HG02970 (cell line): Measurements from ENCODE around the gene PBX4.
"Not testable (repeated sequence)": the region's sequence is repeated elsewhere in the genome, so short reads cannot be mapped to it uniquely, and the experiment has no call there.

Experiments used
- ATAC-seq: cut with Tn5 transposase; IDR thresholded peaks from one replicate; pipeline ENCODE4 v1.9.1; 2021; ENCODE audit warnings: mild to moderate bottlenecking, moderate library complexity, moderate number of reproducible peaks; ENCODE audit not compliant: unreplicated experiment, low FRiP score

PBX4 gene

DNA sequence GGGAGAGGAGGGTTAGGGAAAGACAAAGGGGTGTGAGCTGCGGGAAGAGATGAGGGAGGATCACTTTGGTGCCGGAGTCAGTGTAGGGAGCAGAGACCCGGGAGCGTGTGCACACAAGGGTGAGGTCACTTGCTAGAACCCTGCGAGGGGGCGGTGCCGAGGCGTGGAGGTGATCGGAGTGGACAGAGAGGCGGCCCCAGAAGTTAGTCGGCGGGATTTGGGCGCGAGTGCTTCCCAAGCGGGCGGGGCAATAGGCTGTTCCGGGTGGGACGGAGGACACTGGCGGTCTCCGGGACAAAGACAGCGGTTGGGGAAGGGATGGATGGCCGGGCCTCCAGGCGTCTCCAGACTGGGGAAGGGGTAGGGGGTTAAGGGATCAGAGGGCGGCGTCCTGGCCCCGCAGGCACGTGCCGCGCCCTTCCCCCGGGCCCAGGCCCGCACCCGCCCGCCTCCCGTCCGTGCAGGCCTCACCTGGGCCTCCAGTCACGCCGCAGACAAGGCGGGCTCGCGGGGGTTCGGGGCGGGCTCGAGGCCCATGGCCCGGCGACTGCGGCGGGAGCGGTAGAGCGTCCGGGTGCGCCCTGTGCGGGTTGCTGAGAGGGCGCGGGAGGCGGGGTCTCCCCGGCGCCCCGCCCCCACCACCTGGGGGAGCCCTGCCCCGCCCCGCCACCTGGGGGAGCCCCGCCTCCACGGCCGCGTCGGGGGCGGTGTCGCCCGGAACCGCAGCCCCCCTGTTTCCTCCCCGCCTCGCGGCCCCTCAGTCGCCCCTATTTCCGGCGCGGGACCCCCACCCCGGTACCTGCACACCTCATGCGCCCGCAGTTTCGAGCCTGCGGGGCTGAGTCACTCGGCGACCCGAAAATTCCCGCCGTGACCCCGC lies 9.4 kb upstream of the PBX4 start, which contains the start of gene LPAR2:
LPAR2 (minus strand) TSS at position 600 of the 880 bp plus-strand sequence. CDS start 945 bp downstream, outside the sequence.
- no peak for ATAC-seq

- ATAC-seq = no peak
Observed at GRCh38 chr19:19626516-19627472, 8.3 kb upstream of the PBX4 start.

- no peak for ATAC-seq
Observed at GRCh38 chr19:19624032-19624570, 5.6 kb upstream of the PBX4 start.

DNA sequence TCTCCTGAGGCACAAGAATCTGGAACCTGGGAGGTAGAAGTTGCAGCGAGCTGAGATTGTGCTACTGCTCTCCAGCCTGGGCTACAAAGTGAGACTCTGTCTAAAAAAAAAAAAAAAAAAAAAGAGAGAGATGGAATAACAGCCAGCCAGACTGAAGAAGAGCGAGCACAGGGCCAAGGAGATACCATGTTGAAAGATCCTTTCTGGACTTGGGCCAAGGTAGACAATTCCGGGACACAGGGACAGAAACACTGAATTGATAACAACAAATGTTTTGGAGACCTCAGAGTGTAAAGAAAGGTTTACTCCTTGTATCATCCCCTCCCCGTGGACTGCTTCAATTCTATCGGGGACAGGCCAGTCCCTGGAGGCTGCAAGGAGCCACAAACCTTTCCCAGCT lies 4.9 kb upstream of the PBX4 start:
- no peak for ATAC-seq

- ATAC-seq = no peak
Observed at GRCh38 chr19:19619849-19620210, 1.3 kb upstream of the PBX4 start.

GRCh38 chr19:19619181-19619848 lies 828 bp upstream of the PBX4 start:
- no peak for ATAC-seq

DNA sequence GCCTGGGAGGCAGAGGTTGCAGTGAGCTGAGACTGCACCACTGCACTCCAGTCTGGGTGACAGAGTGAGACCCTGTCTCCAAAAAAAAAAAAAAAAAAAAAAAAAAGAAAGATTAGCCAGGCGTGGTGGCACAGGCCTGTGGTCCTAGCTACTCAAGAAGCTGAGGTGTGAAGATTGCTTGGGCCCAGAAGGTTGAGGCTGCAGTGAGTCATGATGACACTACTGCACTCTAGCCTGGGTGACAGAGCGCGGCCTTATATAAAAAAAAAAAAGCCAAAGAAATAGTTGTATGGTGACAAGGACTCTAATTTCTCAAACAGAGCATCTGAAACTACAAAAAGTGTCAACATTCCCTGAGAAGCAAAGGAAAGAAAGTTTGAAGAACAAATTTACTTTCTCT lies 3.4 kb downstream of the PBX4 start:
- no peak for ATAC-seq

- no peak for ATAC-seq
Observed at GRCh38 chr19:19613506-19613905, 5.0 kb downstream of the PBX4 start.

DNA sequence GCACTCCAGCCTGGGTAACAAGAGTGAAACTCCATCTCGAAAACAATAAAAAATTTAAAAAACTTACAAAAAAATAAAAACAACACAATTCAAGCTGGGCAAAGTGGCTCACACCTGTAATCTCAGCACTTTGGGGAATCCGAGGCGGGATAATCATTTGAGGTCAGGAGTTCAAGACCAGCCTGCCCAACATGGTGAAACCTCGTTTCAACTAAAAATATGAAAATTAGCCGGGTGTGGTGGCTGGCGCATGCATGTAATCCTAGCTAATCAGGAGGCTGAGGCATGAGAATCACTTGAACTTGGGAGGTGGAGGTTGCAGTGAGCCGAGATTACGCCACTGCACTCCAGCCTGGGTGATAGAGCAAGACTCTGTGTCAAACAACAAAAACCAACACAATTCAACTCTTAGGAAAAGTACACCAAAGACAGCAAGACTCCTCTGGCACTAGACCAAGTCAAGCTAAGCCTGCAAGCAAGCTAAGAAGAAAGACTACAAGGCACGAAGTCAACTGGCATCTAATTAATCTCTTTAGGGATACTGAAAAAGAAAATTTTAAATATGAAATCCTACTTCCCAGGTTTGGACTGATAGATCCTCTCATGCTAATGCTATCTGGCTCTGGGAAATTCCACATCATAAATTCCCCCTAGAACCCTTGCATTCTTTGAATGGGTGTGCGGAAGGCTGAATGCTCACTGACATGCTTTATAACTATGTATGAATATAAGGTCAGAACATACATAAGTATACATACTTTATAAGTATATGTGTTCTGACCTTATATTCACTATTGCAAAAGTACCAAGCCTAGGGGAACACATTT lies 7.9 kb downstream of the PBX4 start:
- no peak for ATAC-seq

DNA sequence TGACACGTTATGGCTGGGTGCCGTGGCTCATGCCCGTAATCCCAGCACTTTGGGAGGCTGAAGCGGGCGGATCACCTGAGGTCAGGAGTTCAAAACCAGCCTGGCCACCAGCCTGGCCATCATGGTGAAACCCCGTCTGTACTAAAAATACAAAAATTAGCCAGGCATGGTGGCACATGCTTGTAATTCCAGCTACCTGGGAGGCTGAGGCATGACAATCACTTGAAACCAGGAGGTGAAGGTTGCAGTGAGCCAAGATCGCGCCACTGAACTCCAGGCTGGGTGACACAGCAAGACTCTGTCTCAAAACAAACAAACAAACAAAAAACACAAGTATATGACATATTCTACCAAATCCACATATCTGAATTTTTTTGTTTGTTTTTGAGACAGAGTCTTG lies 11.8 kb downstream of the PBX4 start:
- ATAC-seq = not testable (repeated sequence)

DNA sequence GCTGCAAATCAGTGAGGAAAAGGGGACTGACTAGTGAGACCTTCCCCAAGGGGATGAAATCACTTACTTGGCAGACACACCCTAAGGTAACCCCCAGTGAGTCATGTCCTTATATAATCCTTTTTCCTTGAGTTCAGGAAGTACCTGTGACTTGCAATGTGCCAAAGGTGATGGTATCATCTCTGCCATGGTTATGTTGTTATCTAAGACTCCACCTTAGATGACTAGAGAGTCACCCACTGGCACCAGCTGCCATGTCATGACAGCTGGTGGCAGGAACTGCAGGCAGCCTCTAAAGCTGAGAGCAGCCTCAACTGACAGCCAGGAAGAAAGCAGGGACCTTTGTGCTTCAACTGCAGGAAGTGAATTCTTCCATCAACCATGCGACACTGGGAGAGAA lies 12.5 kb downstream of the PBX4 start:
- no peak for ATAC-seq

DNA sequence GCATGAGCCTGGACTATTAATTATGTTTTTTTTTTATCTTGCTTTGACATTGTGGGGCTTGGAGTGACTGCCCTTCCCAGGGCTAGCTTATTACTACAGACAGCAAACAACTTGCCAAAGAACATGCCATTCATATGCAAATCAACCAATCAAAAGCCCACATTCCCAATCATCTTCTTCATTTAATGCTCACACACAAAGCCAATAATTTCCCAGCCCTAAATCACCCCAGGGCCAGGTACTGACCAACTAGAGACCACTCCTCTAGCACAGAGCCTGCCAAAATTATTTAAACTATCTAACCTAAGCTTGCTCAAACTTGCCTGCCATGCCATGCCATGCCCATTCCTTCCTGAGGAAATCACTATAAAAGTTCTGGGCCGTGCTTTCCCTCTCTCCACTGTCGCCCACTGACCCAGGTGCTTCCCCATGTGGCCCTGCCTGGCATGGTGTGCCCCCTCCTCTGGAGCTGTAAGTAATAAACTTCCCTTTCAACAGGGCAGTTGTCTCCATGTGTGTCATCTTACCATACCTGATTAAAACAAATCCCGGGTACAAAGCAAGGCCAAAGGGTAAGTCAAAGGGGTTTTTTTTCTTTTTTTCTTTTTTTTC lies 15.7 kb downstream of the PBX4 start:
- no peak for ATAC-seq

- ATAC-seq = no peak
Observed at GRCh38 chr19:19602136-19602712, 16.3 kb downstream of the PBX4 start.

GRCh38 chr19:19600793-19601330 lies 17.6 kb downstream of the PBX4 start:
- no peak for ATAC-seq

- ATAC-seq = not testable (repeated sequence)
Observed at GRCh38 chr19:19598728-19599451, 19.6 kb downstream of the PBX4 start.

DNA sequence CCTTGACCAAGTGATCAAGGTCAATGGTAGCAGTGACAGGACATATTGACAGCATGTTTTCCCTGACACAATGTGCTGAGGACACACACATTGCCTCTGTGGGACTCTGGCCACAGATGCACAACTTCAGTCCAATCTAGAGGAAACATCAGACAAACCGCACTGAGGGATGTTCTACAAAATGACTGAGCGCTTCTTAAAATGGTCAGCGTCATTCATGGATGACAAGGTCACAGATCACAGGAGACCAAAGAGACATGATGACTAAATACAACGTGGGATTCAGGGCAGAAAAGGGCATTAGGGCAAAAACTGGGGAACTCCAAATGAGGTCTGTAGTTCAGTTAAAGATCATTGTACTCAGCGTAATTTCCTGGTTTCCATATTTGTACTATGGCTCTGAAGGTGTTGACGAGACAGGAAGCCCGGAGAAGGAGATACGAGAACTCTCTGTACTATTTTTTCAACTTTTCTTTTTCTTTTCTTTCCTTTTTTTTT lies 20.6 kb downstream of the PBX4 start:
- ATAC-seq = peak; percentile 57

DNA sequence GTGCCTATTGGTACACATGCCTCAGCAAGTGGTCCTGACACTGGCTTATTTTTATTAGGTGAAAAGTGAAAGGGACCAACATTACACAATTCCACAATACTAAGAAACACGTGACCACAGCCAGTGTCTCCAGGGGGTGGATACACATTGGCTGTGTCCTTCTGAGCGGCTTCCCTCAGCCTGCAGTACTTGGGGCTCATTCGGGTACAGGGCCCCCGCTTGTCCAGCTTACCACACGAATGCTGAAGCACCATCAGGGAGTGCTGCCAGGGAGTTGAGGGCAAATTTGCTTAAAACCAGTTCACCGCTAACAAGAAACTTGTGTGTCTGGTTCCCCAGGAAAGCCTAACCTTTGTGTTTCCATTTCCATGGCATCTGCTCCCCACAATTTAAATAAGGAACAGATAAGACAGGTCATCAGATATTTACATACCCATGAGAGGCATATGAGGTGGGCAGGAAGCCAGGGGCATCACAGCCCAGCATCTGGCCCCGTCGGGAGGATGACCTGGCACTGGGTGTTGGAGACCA lies 23.3 kb downstream of the PBX4 start:
- ATAC-seq = no peak
